NOMO-1 treated with DMSO at 0.1 percent for 48 hours (cell line): Measurements from ENCODE around the gene AMER2.

ENCODE experiments used
- DNase-seq: peaks from one replicate; lab custom pipeline; 2025; ENCODE audit not compliant: unreplicated experiment; lab: John Stamatoyannopoulos, UW

Gene AMER2

GRCh38 chr13:25153736-25154135 lies 18.4 kb downstream of the AMER2 start:
- no peak for DNase-seq

- no peak for DNase-seq
These were observed 20.4 kb downstream of the AMER2 start for GRCh38 chr13:25151626-25152195.

- DNase-seq = no peak
These were observed 22.4 kb downstream of the AMER2 start for GRCh38 chr13:25149711-25150110.

DNA sequence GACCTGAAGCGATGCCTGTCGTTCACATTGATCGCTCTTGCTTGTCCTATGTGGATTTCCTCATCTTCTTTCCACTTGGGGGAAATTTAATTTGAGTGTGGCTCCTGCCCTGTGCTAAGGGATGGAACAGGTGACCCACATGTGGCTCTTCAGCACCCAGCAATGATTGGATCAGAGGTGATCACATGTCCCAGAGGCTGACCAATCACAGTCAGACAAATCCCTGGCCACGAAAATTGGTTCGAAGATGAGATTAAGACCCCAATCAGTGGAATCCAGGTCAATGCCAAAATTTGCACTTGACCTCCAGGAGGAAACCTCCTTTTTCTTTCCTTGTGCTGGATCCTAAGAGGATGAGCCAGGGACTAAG lies 23.7 kb downstream of the AMER2 start:
- DNase-seq = no peak

- DNase-seq = no peak
These were observed 24.3 kb downstream of the AMER2 start for GRCh38 chr13:25147638-25148401.

DNA sequence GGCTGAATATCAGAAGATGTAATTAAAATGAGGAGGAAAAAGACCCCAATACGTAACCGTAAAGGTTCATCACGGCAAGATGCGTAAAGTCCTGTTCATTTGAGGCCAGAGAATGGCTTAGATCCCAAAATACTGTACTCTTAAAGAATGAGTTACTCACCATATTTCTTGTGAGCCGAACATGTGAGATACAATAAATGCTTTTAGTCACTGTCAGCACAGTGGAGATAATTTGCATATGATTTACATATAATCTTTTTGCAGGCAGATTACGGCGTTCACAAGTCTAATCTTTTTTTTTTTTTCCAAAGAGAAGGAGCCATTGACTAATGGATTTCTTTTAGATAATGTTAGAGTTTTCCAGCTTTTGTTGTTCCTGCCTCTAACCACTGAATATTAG lies 28.4 kb downstream of the AMER2 start:
- no peak for DNase-seq

DNA sequence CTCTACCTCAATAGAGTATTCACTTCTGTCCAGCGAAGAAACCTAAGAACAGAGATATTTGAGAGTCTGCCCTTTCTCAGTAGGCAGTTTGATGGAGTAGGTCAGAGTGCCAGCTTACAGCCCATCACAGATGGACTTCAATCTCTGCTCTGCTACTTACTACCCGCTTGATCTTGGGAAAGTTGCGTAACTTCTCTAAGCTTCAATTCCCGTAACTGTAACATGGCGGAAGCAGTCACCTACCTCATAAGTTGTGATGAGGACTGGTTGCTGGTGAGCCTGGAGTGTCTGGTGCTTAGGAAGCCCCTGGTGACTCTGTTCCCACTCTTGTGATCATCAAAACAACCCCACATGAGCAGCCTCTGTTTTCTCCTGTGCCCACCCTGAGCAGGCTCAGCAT lies 31.0 kb downstream of the AMER2 start:
- DNase-seq = no peak

GRCh38 chr13:25137788-25138115 lies 34.3 kb downstream of the AMER2 start:
- no peak for DNase-seq

DNA sequence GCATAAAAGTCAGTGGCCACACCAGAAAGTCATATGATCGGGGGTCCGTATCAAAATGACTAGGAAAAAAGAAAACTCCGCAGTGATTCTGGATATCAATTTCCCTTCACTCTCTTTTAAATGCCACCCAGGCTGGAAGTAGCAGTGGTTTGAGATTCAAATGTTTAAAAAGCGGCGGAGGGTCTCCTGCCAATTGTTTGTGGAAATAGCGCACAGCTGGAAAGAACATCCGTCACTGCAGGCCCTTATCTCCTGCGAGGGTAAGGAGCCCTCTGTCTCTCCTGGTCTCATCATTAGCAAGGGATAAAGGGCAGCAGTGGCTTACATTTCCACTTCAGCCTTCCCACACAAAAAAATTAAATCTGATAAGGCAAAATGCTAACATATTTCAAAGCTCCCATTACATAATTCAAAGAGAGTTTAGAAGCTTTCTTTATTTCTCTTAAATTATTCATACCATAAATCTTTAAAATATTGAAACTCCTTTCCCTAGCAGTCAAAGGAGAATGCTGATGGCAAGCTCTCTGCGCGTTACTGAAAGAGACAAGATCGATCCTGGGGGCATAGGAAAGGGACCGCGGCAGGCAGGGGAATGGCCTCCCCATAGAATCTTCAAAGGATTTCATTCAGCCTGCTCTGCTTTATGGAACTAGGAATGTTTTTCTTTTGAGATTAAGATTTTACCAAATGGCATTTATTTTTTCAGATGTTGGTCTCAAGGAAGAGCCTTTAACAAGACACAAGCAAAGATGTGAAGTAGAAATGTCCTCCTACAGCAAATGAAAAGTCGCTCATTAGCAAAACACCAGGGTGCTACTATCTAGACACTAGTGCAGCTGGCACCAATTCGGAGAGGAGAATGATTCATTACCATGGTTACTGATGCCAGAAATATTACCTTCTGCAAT lies 35.0 kb downstream of the AMER2 start:
- no peak for DNase-seq

DNA sequence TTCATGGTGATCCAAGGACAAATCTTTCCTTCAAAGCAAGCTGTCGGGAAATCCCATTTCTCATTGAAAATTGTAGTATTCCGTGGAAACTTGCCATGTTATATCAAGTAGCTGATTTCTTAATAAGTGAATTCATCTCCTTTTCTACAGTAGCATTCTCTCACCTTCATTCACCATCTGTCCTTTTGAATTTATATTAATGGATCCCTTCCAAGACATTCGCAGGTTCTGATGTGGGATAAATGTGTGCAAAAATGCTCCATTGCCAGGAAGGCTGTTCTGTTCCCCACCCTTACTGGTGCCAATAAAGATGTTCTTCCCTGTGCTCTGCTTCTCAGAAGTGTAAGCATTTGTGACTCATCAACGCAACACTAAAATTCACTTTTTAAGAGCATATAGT lies 36.2 kb downstream of the AMER2 start:
- no peak for DNase-seq

- no peak for DNase-seq
These were observed 39.2 kb downstream of the AMER2 start for GRCh38 chr13:25132751-25133390.

- no peak for DNase-seq
These were observed 40.1 kb downstream of the AMER2 start for GRCh38 chr13:25131881-25132420.

DNA sequence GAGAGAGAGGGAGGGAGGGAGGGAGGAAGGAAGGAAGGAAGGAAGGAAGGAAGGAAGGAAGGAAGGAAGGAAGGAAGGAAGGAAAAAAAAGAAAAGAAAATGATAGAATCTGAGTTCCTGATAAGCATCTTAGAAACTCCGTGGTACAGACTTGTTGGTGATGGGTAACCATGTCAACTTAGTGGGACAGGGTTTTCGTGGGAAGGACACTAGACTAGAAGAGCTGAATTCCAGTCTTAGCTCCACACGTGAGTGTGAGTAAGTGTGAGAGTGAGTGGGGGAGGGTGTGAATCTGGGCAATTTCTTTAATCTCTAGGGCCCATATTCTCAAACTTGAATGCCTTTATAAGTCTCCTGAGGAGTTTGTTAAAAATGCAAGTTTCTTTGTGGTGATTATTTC lies 41.1 kb downstream of the AMER2 start:
- no peak for DNase-seq

GRCh38 chr13:25118378-25118905 lies 53.6 kb downstream of the AMER2 start:
- DNase-seq = peak; percentile 77

- no peak for DNase-seq
These were observed 54.8 kb downstream of the AMER2 start for GRCh38 chr13:25117312-25117711.

GRCh38 chr13:25116044-25116443 lies 56.0 kb downstream of the AMER2 start:
- DNase-seq = no peak

DNA sequence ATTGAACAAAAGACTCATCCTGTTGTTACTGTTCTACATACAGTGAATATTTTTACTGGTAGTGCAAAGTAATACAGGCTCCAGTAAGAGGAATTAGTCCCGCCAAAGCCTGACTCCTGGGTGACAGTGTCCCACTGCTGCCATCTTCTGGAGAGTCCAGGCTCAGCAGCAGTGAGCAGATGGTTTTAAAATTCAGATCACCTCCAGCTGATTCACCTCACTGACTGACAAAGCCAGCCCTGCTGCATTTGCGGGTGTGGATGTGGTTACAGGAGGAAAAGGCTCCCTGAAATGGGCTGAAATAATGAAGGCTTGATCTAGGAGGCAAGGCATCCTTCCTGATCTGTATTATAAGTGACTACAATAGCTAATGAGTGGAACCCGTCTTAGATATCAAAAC lies 57.9 kb downstream of the AMER2 start:
- peak; percentile 71 for DNase-seq

DNA sequence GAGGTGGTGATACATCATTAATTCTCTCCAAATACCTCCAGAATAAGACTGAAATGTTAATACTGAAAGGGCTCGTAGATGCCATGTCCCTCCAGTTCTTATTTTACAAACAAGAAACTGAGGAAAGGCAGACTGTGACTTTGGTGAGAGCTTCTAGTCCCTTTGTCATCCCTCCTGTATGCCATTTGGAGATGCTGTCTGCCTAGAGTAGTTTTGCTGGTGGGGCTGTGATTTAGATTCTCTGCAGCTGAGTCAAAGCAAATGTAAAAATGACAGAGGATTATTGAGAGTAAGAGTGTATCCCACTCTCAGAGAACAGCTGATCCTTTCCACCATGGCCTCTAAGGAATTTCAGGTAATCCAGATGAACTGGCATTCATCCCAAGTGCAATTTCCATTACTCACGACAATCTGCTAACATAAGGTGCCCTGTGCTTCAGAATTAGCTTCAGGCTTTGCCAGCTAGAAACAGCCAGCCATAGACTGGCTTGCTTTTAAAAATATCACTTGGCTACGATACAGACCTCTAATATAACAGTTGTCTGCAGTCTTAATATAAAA lies 59.3 kb downstream of the AMER2 start:
- DNase-seq = no peak
